HUDEP-2 (cell line): ENCODE measurements around the gene ATP9B.
"Not testable (repeated sequence)": the region's sequence is repeated elsewhere in the genome, so short reads cannot be mapped to it uniquely, and the experiment has no call there.

ENCODE experiments used
- DNase-seq, 76 experiments: peaks; one replicate each; lab custom pipeline; 2025; ENCODE audit not compliant: unreplicated experiment in 76 of 76; lab: John Stamatoyannopoulos, UW

Gene ATP9B

DNA sequence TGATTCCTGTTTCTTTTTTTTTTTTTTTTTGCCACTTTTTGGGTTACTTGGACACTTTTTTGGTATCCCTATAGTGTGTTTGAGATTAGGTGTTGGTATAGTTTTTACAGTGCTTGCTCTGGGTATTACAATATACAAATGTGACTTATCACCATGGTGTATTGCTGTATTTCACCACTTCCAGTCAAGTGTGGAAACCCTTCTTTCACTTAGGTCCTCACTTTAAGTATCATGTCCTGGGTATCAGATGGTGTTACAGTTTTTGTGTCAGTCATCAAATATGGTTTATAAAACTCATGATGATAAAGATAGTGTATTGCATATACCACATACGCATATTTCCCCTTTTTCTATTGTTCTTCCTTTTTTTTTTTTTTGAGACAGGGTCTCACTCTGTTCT lies 1.8 kb downstream of the ATP9B start:
- peak in 3 of 76 experiments; percentile 11 to 19 (median 18) for DNase-seq

DNA sequence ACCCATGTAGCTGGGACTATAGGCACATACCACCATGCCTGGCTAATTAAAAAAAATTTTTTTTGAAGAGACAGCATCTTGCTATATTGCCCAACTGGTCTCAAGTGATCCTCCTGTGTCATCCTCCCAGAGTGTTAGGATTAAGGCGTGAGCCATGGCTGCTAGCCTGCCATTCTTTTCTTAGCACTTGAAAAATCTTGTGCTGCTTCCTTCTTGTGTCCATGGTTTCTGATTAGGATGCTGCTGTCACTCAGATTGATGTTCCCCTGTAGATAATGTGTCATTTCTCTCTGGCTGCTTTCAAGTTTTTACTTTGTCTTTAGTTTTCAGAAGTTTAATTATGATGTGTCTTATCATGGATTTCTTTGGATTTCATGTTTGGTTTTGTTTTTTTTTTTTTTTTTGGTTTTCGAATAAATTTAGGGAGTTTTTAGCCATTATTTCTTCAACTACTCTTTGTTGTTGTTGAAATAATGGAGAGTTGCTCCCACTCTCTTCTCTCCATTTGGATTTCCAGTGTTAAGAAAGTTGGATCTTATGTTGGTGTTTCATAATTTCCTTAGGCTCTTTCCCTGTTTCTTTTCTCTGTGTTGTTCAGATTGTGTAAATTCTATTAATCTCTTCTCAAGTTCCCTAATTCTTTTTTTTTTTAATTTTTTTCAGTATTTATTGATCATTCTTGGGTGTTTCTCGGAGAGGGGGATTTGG lies 2.5 kb downstream of the ATP9B start:
- no peak for DNase-seq

DNA sequence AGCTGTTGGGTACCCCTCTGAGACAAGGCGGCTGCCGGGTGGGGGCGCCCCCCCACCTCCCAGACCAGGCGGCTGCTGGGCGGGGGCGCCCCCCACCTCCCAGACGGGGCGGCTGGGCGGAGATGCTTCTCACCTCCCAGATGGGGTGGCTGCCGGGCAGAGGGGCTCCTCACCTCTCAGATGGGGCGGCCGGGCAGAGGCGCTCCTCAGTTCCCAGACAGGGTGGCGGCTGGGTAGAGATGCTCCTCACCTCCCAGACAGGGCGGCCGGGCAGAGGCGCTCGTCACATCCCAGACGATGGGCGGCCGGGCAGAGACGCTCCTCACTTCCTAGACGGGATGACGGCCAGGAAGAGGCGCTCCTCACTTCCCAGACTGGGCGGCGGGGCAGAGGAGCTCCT lies 3.5 kb downstream of the ATP9B start:
- not testable (repeated sequence) for DNase-seq

DNA sequence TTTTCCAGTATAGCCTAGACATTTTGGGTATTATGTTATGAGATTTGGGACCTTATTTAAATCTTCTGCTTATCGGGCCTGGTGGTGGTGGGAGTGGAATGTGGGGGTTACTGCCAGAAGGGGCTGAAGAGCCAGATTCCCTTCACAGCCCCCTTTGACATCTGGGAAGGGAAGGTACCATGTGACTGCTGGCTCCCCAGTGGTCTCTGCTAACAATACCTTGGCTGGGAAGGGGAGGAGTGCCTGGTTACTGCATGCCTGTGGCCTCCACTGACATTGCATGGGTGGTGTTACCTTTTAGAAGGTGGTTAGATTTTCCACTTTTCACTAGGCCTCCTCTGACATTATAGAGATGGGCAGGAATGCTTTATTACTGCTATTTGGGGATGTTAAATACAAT lies 8.0 kb downstream of the ATP9B start:
- DNase-seq, result no peak

DNA sequence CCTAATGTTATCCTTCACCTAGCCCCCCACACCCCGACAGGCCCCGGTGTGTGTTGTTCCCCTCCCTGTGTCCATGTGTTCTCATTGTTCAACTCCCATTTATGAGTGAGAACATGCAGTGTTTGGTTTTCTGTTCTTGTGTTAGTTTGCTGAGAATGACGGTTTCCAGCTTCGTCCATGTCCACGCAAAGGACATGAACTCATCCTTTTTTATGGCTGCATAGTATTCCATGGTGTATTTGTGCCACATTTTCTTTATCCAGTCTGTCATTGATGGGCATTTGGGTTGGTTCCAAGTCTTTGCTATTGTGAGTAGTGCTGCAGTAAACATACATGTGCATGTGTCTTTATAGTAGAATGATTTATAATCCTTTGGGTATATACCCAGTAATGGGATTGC lies 9.6 kb downstream of the ATP9B start:
- DNase-seq, result not testable (repeated sequence)

DNA sequence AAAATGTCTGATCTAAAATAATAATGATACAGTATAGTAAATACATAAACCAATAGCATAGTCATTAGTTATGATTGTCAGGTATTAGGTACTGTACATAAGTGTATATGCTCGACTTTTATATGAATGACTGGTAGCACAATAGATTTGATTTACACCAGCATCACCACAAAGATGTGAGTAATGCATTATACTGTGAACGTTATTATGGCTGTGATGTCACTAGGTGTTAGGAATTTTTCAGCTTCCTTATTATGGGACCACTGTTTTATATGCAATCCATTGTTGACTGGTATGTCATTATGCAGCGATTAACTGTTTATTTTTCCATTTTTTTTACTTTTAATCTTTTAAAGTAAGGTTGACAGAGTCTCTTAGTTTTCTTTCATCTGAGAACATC lies 23.7 kb downstream of the ATP9B start:
- DNase-seq, result no peak

DNA sequence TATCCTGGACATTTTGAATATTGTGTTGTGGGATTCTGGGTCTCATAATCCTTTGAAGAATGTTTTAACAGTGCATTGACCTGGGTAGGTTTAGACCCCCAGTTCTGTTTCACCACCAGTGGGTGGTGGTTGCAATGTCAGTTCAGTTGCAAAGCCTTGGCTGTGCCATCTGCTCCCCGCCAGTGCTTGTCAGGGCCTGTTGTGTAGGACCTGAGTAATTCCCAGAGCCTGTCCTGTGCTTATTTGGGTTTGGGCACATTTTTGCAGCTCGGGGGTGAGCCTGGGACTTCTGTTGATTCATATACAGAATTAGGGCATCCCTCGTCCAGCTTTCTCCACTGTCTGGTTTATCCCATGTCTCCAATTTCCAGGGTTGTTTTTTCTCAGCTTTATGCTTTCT lies 24.8 kb downstream of the ATP9B start:
- DNase-seq, result no peak

DNA sequence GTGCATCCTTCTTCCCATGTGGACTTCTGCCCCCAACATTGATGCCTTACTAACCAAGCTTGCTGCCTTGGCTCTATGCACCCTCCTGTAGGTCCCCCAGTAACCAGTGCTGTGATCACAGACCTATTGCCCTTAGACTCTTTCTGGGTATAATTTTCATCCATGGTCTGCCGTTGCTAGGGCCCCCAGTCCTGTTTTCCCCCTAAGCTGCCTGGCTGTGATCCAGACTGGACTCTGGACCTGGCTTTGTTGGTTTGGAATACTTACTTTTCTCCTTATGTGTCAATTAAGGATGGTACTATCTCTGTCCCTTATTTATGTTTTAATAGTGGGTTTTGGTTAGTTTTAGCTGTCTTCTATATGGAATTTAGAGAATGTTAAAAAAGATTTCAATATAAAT lies 26.0 kb downstream of the ATP9B start:
- no peak for DNase-seq

DNA sequence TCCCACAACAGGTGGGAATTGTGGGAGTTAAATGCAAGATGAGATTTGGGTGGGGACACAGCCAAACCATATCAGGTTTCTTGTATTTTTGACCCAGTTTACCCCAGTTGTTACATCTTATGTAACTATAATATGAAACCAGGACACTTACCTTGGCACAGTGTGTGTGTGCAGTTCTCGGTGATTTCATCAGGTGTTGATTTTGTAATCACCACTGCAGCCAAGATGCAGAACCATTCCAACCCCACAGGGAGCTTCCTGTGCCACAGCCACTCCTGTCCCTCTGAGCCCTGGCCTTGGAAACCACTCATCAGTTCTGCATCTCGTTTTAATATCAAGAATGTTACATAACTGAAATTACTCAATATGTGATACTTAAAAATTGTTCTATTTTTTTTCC lies 31.8 kb downstream of the ATP9B start:
- DNase-seq, result no peak

DNA sequence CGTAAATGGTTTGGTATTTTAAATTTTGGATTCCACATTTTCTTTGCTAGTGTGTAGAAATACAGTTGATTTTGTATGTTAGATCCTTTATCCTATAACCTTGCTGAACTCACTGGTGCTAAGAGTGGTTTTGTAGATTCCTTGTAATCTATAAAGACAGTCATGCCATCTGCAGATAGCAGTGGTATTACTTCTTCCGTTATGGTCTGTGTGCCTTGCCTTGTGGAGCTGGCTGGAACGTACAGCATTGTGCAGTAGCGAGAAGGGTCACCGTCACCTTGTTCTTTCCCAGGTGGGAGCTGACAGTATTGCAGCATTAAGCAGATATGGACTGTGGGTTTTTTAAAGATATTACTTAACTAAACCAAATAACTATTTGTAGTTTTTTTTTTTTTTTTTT lies 33.7 kb downstream of the ATP9B start:
- DNase-seq, result peak in 13 of 76 experiments; percentile 6 to 50 (median 18)

DNA sequence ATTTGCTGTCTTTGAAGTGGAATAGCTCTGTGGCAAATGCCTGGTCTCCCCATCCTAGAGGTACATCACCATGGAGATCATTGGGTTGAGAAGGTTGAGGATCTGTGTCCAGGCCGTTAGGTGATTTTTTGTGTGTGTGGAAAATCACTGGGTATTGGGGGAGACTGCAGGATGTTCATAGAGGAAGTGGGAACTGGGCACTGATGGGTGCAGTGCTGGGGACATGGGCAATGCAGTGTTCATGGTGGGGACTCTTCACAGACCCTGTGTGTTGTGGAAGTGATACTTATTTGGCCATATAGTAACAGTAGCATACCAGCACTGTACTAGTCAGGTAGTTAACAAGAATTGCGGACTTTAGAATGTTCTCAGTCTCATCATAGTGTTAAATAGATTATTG lies 34.9 kb downstream of the ATP9B start:
- DNase-seq, result no peak

DNA sequence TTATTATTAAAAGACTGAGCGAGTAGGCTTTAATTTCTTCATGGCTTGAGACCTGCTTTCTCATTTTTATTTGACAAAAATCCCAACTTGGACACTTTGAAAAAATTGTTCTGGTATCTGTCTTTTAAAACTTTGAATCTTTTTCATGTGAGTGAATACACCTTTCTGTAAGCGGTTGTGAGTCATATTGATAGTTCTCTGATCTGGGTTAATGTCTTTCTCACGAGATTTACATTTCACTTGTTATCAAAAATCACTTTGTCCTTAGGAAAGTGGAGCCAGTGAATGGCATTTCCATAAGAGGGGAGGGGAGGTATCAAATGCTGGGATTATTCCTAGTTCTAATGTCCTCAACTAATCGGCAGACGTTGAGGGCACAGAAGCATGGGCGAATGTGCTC lies 36.3 kb downstream of the ATP9B start:
- DNase-seq, result no peak

DNA sequence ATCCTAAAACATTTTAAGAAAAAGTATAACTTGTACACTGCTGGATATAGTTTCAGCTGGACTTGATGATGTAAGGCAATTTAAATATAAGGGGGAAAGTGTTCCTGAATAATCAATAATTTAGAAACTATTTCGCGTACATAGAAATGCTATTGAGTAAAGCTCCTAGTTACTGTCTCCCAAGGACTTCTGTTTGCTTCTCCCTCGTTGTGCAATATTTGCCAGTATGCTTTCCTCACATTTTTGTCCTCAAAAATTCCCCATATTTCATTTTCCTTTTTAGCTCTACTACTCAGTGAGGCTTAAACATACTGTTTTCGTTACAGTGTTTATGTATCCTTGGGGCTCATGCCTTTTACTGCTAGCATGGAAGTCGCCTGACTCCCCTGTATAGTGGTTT lies 36.9 kb downstream of the ATP9B start:
- DNase-seq, result no peak

DNA sequence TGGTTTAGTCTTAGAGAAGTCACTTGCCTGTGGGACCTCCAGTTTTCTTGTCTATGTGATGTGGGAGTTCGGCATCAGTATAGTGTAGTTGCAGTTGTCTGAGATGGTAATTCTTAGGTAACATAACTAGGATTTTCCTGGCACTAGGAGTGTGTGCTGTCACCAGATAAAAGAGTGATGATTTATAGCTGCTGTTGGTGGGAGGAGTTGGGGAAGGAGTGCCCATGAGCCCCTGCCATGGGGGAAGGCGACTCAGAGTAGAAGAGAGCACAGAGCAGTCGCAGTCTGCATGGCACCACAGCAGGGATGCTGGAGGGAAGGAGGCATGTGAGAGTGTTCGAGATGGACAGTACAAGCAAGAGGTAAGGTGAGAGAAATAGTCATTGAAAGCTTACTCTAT lies 38.7 kb downstream of the ATP9B start:
- no peak for DNase-seq

DNA sequence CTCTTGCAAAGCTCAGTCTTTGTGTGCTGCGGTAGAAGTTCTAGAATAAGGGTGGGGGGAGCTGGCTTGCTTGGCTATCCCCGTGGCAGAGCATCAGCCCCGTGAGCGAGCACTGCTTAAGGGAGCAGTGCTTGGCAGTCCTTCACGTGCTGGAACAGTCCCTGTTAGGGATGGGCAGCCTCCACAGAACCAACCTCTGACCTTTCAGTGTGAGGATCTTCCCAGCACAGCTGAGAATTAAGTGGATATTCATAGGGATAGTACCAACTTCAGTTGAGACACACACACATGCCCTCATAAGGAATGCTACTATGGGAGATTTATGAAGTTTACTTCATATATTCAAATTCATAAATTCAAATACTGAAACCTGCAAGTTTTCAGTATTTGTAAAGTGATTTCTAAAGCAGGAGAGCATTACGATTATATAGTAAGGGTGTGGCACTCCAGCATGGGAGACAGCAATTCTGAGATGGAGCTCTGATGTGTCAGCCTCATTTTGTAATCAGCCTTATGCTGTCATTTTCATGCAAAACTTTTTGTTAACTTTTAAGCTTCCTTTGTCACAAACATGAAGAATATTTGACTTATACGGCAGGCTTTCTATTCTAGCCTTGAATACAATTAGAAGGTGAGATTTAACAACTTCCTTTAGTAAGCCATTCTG lies 39.5 kb downstream of the ATP9B start:
- no peak for DNase-seq

DNA sequence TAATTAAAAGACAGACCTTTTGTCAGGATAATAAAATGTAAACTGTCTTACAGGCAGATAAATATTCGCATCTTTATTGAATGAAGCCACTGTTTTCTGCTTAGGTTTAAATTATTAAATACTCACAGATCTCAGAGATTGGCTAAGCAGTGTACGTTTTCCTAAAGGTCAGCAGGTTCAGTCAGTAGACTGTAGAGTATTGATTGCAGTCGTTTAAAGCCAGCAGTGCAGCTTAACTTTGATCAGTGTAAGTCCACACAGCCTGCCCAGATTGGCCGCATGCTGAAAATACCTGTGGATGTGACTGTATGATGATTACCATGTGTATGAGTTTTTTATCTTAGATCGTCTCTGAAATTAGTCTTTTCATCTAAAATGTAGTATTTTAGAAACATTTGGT lies 42.3 kb downstream of the ATP9B start:
- DNase-seq, result no peak

DNA sequence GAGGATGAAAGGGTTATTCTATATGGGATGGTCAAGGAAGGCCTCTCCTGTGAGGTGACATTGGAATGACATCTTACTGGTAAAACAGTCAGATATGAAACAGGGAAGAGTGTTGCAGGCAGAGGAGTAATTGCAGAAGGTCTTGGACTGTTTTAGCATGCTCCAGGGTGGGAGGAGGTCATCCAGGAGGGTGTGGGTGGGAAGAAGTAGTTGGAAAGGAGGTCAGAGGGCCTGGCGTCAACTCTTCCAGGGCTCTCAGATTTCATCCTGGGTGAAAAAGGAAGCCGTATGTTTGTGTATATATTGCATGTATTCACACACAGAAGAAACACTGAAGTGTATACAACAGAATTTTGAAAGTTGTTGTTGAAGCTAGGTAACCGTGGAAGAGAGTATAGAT lies 48.2 kb downstream of the ATP9B start:
- DNase-seq, result no peak

DNA sequence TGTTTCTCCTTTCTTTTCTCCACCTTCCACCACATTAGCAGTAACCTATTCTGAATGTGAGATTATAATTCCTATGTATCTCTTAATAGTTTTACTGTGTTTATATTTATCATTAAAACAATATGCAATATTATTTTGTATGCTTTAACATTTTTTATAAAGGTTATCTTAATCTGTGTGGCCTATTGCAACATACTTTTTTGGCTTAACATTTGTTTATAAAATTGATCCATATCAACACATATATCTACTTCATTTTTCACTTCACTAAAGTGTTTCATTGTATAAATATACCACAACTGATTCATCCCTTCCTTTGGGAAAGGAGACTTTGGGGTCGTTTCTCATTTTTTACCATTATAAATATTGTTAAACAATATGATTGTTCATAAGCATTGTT lies 48.6 kb downstream of the ATP9B start:
- DNase-seq, result no peak

DNA sequence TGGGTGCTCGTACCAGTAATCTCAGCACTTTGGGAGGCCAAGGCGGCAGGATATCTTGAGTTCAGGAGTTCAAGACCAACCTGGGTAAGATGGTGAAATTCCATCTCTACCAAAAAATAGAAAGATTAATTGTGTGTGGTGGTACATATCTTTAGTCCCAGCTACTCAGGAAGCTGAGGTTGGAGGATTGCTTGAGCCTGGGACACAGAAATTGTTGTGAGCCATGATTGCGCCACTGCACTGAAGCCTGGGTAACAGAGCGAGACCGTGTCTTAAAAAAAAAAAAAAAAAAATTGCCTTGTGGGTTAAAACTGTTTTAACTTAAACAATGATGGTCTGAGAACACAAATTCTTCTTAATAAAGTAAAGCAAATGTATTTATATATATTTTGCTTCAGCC lies 49.6 kb downstream of the ATP9B start:
- DNase-seq, result no peak

DNA sequence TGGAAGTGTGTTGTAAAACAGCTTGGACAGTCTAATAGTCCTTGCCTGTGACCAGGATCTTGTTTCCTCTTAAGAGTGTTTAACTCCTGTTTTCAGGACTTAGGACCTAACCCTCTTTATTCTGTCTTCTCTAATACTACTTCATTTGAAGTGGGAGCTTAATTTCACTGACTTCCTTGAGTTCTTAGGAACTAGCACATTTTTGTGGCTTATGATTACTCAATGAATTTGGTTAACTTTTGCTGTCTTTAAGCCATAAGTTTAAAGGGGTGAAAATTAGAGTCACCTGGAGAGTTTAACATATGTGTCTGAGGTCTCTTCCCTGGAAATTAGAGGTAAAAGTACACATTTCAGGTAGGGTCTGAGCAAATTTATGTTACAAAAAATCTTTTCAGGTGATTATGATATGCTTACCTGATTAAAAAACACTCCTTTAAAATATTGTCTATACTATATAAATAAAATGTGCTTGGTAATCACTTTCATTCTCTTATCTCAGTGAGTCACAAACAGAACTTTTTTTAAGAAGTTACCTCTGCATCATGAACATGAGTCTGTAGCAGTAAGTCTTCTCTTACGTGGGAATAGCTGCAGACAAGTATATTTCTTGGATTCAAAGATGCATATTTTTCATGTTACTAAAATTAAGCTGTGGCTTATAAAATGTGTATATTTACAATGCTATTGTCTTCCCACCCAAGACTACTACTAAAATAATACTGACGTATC lies 52.7 kb downstream of the ATP9B start:
- no peak for DNase-seq

DNA sequence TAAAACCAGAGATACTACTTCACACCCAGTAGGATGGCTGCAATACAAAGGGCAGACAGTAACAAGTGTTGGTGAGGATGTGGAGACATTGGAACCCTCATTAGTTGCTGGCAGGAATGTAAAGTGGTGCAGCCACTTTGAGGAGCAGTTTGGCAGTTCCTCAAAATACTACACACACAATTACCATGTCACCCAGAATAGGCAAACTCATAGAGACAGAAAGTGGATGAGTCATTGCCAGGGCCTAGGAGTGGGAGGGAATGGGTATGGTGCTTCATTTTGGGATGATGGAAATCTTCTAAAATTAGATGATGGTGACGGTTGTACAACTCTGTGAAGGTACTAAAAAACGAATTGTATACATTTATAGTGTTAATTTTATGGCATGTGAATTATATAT lies 54.8 kb downstream of the ATP9B start:
- peak in 3 of 76 experiments; percentile 6 to 34 (median 22) for DNase-seq

DNA sequence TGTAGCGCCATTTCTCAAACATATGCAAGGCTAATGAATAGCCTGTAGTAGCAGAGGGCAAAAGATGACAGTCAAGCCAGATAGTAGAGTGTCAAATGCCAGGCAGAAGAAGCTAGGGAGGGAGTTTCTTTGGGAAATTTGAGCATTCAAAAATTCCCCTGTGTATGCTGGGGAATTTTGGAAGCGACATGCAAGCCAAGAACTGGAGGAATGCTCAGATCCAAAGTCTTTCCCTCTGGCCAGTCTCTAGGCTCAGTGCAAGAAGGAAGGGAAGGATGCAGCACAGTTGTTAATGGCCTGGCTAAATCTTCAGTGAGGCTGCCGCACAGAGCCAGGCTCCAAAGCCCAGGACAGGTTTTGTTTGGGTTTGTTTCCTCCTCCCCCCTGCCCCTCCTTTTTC lies 59.9 kb downstream of the ATP9B start:
- DNase-seq, result no peak
